Right lobe of liver (tissue), 6 donors: ENCODE results near the gene ATXN2L. TPM values are rescaled to one million over a fixed set of nuclear protein-coding genes. Genes with fewer than 3 reads are reported as not detected.
"Not testable (repeated sequence)": the region's sequence is repeated elsewhere in the genome, so short reads cannot be mapped to it uniquely, and the experiment has no call there.

Experiments
- ATAC-seq, 4 donors: fragments of 200-7000 bp; cut with Tn5 transposase; one replicate each; pipeline ENCODE4 v1.9.1; 2020; ENCODE audit warnings: mild to moderate bottlenecking in 4 of 4, moderate library complexity in 4 of 4
- DNase-seq, 3 donors: peaks; one replicate each; pipeline ENCODE4 v3.0.0-alpha.2; 2020
- H3K27ac ChIP-seq, 3 donors: fragments of 200-600 bp; one replicate each; pipeline ENCODE4 v1.8.0; 2022
- H3K27me3 ChIP-seq, 2 donors: fragments of 200-600 bp; one replicate each; pipeline ENCODE4 v1.8.0; 2022
- H3K36me3 ChIP-seq, 4 donors: fragments of 200-600 bp; sonication (generic) in 1 of 4; one replicate each; pipeline versions ENCODE4 v1.5.1 to v1.8.0; 2017 to 2022; ENCODE audit warnings: control low read depth in 1 of 4
- H3K4me1 ChIP-seq, 4 donors: fragments of 200-600 bp; sonication (generic) in 1 of 4; one replicate each; pipeline versions ENCODE4 v1.5.1 to v1.8.0; 2017 to 2022; ENCODE audit warnings: control low read depth in 1 of 4
- H3K4me3 ChIP-seq, 3 donors: fragments of 200-600 bp; one replicate each; pipeline ENCODE4 v1.8.0; 2022
- H3K9me3 ChIP-seq, 4 donors: fragments of 200-600 bp; sonication (generic) in 1 of 4; one replicate each; pipeline versions ENCODE4 v1.5.1 to v1.8.0; 2017 to 2022; ENCODE audit warnings: control low read depth in 1 of 4
- POLR2A ChIP-seq: fragments of 450-650 bp; IDR thresholded peaks from one replicate; pipeline ENCODE4 v1.6.1; 2017; ENCODE audit warnings: antibody characterized with exemption, mild to moderate bottlenecking
- WGBS: methylation state at CpG from one replicate; pipeline ENCODE4 v1.1.6; 2018; ENCODE audit warnings: low coverage, low lambda C conversion rate; ENCODE audit not compliant: insufficient coverage; ENCODE audit errors: missing lambda C conversion rate; 5-methylcytosine and 5-hydroxymethylcytosine counted together
- intact Hi-C, 2 donors: fragments of 100-400 bp; cut with DNase I; formaldehyde crosslinking; loops; one replicate each; pipeline versions ENCODE4 v1.11.2 to v1.14.1; 2022
- total RNA-seq, 6 experiments: library from RNA; depleted of rRNA in 2 of 6; stranded (reverse); fragments of >200 nt in 2 of 6; fragmentation: NEBNext Ultra II Directional in 3 of 6; extraction: Animal tissue kit (Norgen Biotek cat#: 25700) in 3 of 6; gene quantifications; one replicate each; pipeline versions ENCODE4 v1.1.0 to v1.2.4, GENCODE V29; 2016 to 2023
- TF ChIP-seq, protein P1 (sequence below), 4 donors: fragments of 200-600 bp in 3 of 4; fragments of 450-650 bp in 1 of 4; IDR thresholded peaks; one replicate each; pipeline versions ENCODE4 v1.5.1 to v1.8.0; 2016 to 2022; ENCODE audit warnings: antibody characterized with exemption in 4 of 4, mild to moderate bottlenecking in 2 of 4
- donor health status: DM: no; HTN: yes; CAD: no.
- donor health status: DM: no; HTN: no; CAD: no.
- donor health status: DM: no; HTN: no; CAD: no.
- donor health status: DM: no; HTN: yes; CAD: no.
- donor health status: DM: no; HTN: yes; CAD: no.

The ATXN2L gene
- total RNA-seq, 6 experiments from 2014 or later = 40.5 to 78.1 (median 57.2) TPM

DNA sequence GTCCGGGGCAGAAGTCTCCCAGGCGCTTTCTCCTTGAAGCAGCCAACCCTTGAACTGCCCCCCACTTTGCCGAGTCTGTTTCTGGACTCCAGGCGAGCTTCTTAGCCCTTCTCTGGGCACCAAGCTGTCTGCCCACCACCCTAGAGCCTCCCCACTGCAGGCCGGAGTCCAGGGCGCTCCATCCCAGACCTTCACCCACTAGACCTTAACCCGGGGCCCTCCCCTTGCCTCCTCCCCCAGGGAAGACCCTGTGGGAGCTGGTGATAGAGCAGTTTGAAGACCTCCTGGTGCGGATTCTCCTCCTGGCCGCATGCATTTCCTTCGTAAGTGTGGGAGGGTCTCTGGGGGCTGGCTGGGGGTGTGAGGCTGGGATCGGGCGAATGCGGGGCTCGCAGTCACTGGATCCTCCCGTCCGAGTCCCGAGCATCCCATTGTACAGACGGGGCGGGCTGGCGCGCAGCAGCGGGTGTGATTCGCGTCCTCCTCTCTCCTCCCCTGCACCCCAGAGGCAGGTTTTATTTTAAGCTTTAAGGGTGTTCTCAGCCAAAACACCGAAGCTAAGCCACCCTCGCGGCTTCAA is 56.6 kb downstream of the ATXN2L start:
- Histone ChIP-seq H3K4me1 (peaks cover 0 to 6% (median 3%) of the 10 kb centered on the region in 4 donors), H3K4me3 (peak overlapping the region; percentile 50 to 62 (median 51)), H3K9me3 (no peaks in the 10 kb centered on the region), H3K27ac (no peak overlapping the region), H3K36me3 (no peaks in the 10 kb centered on the region), H3K27me3 (no peaks in the 10 kb centered on the region)
- ATAC-seq = peak; percentile 26 to 55 (median 48)
- 9% methylated on average over 5 of the region's 27 CpGs for WGBS
- no peak for TF ChIP-seq POLR2A
- TF ChIP-seq, protein P1, sequence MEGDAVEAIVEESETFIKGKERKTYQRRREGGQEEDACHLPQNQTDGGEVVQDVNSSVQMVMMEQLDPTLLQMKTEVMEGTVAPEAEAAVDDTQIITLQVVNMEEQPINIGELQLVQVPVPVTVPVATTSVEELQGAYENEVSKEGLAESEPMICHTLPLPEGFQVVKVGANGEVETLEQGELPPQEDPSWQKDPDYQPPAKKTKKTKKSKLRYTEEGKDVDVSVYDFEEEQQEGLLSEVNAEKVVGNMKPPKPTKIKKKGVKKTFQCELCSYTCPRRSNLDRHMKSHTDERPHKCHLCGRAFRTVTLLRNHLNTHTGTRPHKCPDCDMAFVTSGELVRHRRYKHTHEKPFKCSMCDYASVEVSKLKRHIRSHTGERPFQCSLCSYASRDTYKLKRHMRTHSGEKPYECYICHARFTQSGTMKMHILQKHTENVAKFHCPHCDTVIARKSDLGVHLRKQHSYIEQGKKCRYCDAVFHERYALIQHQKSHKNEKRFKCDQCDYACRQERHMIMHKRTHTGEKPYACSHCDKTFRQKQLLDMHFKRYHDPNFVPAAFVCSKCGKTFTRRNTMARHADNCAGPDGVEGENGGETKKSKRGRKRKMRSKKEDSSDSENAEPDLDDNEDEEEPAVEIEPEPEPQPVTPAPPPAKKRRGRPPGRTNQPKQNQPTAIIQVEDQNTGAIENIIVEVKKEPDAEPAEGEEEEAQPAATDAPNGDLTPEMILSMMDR (IDR thresholded peaks at IDR 0.05) = no peak
- intact Hi-C loops = no loop called here
- no peak for DNase-seq

DNA sequence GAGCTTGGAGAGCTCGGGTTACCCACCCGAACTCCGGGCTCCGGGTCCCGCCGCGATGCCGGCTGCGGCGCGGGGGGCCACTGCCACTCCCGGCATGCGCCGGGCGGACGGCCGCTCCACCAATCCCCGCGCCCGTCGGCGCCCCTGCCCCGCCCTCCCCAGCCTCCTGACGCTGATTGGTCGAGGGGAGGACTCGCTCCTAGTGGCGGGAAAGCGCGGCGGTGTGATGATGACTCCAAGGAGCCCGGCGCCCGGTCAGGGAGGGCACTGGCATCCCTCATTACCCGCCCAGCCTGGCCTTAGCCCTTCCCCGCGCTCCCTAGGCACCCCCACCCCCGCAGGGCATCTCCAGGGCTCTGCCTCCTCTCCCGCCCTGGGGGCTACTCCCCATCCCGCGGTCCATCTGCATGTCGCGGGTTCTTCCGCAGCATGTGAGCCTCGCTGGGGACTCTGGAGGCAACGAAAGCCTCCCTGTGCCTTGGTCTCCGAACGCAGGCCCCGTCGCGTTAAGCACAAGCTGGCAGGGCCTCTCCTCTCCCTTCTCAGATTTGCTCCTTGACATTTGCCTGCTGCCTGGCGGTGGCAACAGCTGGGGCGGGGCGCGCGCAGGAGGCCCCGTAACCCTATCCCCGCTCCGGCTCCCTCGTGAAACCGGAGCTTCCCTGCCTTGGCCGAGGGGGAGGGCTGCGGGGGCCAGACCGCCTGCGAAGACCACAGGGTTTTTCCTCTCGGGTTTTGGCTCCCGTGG is 57.2 kb downstream of the ATXN2L start:
- Histone ChIP-seq H3K27me3 (no peaks in the 10 kb centered on the region), H3K4me3 (peak overlapping the region; percentile 50 to 62 (median 51)), H3K36me3 (no peaks in the 10 kb centered on the region), H3K4me1 (peaks cover 0 to 6% (median 3%) of the 10 kb centered on the region in 4 donors), H3K27ac (no peak overlapping the region), H3K9me3 (no peaks in the 10 kb centered on the region)
- DNase-seq (peak; percentile 81 to 85 (median 85)), ATAC-seq (peak; percentile 86 to 97 (median 92))
- WGBS = 5% methylated on average over 10 of the region's 66 CpGs
- TF ChIP-seq POLR2A = no peak
- TF ChIP-seq, protein P1 (IDR thresholded peaks at IDR 0.05) = peak in 2 of 4 donors; percentile 5 to 18
- intact Hi-C loops = no loop called here

DNA sequence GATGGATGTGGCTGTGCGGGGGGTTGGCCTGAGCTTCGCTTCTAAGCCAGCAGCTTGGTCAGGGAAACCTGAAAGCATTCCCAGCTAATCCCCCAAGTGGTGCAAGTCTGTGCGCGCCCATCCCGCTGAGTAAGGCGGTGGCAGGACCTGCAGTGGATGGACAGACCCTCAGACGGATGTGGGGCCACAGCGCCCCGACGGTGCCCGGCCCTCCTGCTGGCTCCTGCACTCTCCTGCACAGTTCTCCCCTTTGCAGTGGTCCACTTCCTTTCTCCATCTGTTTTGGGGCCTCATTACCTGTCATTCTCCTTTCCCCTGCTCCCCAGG is 57.8 kb downstream of the ATXN2L start:
- no peak for TF ChIP-seq POLR2A
- TF ChIP-seq, protein P1 (IDR thresholded peaks at IDR 0.05) = no peak
- intact Hi-C loops = no loop called here
- Histone ChIP-seq H3K9me3 (no peaks in the 10 kb centered on the region), H3K4me3 (no peak overlapping the region), H3K27ac (no peak overlapping the region), H3K27me3 (no peaks in the 10 kb centered on the region), H3K36me3 (no peaks in the 10 kb centered on the region), H3K4me1 (peaks cover 0 to 6% (median 3%) of the 10 kb centered on the region in 4 donors)
- no peak for DNase-seq
- ATAC-seq = no peak
- WGBS = no CpG with 5 or more reads among the region's 11 CpGs

DNA sequence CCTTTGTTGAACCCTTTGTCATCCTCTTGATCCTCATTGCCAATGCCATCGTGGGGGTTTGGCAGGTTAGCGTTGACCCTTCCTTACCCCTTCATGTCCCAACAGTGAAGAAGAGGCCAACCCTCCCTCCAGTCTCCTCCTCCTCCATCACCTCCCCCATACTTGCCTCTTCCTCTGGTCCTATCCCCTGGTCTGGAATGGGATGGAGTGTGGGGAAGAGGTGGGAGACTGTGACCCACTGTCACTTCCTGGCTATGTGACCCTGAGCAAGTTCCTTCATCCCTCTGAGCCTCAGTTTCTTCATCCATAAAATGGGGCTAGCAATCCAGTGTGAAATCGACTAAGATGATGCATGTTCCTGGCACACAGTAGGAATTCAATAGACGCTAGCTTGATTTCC is 58.2 kb downstream of the ATXN2L start:
- DNase-seq (no peak), ATAC-seq (no peak)
- no peak overlapping the region for H3K27ac ChIP-seq
- H3K36me3 ChIP-seq = no peaks in the 10 kb centered on the region
- no peaks in the 10 kb centered on the region for H3K9me3 ChIP-seq
- no peaks in the 10 kb centered on the region for H3K27me3 ChIP-seq
- TF ChIP-seq, protein P1 (IDR thresholded peaks at IDR 0.05) = no peak
- no peak for TF ChIP-seq POLR2A
- WGBS = 50% methylated on average over 4 of the region's 4 CpGs
- H3K4me1 ChIP-seq = peaks cover 0 to 6% (median 3%) of the 10 kb centered on the region in 4 donors
- no peak overlapping the region for H3K4me3 ChIP-seq
- intact Hi-C loops = no loop called here

DNA sequence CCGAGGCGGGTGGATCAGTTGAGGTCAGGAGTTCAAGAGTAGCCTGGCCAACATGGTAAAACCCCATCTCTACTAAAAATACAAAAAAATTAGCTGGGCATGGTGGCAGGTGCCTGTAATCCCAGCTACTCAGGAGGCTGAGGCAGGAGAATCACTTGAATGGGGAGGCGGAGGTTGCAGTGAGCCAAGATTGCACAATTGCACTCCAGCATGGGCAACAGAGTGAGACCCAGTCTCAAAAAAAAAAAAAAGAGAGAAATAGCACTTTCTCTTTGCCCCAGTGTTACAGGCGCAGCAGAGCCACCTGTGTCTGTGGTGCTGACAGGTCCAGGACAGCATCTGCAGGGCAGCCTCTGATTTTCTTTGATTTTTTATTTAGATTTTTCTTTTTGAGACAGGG is 58.8 kb downstream of the ATXN2L start:
- 81% methylated on average over 4 of the region's 4 CpGs for WGBS
- ATAC-seq, intact Hi-C loops, H3K4me1 ChIP-seq, H3K27me3 ChIP-seq, H3K27ac ChIP-seq, H3K4me3 ChIP-seq, H3K36me3 ChIP-seq, DNase-seq, H3K9me3 ChIP-seq: not testable (repeated sequence)
